GM19043 (cell line): ENCODE results near the gene TMPRSS4.
"Not testable (repeated sequence)": the region's sequence is repeated elsewhere in the genome, so short reads cannot be mapped to it uniquely, and the experiment has no call there.

Experiments
- ATAC-seq: cut with Tn5 transposase; IDR thresholded peaks from one replicate; pipeline ENCODE4 v1.9.1; 2021; ENCODE audit warnings: low read depth; ENCODE audit not compliant: unreplicated experiment

TMPRSS4 gene

GRCh38 chr11:118054712-118055640 lies 21.9 kb upstream of the TMPRSS4 start:
- ATAC-seq: no peak

- no peak for ATAC-seq
These were observed 20.9 kb upstream of the TMPRSS4 start for GRCh38 chr11:118055966-118056365.

GRCh38 chr11:118056806-118057205 lies 20.1 kb upstream of the TMPRSS4 start:
- no peak for ATAC-seq

DNA sequence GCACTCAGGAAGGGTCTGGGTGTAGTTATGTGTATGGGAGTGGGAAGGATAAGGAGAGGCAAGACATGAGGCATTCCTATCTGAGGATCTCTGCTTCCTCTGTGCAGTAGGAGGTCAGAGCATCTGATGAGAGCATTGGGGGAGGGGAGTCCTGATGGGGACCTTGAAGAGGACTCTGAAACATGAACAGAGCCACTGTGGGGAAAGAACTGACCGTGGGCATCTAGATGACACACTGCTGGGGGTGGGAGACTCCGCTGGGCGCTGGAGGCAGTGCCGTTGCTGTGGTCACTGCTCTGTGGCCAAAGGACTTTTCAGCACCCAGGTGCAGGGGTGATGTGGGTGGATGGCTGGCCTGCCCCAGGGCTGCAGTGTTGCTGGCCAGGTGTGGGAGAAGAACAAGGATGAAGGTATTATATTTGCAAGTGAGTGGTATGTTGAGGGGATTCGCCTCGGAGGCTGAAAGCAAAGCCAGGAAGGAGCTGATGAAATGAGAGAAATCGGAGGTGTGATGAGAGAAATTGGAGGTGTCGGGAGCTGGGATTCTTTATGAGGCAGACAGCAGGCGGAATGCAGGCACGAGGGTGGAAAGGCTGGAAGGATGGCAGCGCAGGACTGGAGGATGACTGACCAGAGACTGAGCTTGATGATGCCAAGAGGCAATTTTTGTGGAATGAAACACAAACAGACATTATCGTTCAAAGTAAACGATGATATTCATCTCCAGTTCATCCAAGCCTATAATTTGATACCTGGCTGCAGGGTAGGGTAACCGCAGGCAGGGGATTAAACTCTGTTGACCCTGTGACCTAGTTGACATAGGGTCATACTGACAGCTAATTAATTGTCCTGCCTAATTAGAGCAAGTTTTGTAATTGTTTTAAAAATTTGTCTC lies 19.4 kb upstream of the TMPRSS4 start:
- ATAC-seq: no peak

GRCh38 chr11:118058311-118059245 lies 18.3 kb upstream of the TMPRSS4 start:
- no peak for ATAC-seq

DNA sequence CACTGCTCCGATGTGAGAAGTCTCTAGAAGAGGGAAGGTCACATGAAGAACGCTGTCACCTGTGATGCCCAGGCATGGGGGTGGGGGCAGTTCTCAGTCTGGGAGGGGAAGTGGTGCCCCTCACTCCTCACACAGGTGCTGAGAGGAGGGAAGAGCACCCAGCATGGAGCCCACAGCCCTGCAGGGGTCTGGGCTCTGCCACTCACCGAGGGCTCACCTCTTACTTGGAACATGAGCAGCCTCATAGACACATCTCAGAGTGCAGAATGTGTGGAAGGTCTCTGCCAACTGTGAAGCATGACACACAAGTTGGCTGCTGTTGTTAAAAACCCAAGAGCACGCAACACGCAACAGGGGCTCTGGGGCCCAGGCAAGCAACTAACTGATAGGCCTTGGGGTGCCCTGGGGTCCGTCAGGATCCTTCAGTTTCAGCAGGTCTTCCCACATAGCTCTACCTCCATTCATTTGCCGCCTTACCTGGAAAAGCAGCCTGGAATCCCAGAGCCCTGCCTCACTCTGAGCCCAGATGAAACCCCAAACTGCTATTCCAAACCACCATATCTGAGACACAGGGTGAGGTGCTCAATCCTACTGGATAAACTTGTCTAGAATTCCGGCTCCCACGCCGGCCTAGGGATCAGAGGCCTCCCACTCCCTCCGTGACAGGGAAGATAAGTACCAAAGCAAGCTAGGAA lies 17.5 kb upstream of the TMPRSS4 start:
- ATAC-seq: no peak

DNA sequence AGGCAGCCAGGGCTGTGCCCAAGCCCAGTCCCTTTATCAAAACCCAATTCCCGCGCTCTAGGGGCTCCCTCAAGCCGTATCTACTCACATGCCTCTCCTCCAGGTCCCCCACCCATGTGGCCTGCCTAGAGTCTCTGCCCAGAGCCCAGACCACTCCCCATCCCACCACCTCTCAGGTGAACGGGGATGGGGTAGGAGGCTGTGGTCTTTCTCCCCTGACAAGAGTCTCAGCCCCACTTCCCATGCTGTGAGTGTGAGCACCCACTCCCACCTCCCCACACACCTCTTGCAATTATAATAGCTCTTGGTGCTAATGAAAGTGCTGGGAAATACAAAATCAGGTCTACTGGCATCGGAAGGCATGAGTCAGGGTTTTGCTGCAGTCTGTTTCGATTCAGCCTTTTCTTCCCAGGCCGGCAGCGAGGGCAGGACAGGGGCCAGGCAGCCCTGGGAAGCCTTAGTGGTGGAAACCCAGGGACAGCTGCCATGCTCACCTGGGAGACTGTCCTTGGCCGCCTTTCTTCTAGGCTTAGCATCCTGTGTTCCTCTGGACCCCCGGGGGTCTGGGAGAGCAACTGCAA lies 16.7 kb upstream of the TMPRSS4 start:
- ATAC-seq: no peak

- no peak for ATAC-seq
These were observed 16.0 kb upstream of the TMPRSS4 start for GRCh38 chr11:118060869-118061268.

DNA sequence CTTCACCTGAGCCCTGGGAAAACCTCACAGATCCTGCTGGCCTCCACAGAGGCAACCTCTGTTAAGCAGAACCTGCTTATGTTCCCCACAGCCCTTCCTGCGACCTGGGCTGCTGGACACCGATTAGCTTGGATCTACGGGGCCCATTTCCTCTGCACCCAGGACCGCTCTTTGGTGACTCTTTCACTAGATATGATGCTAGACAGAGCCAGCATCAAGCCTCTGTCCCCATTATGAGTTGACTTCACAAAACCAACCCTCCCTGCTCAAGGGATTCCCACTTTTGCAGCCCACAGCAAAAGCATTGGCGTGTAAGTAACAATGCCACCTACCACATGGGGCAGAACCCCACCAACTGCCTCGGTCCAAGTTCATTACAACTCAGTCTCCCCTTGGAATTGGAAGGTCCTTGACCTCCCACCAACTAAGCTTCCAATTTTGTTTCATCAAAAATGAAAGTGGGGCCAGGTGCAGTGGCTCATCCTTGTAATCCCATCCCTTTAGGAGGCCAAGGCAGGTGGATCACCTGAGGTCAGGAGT lies 15.2 kb upstream of the TMPRSS4 start:
- no peak for ATAC-seq

GRCh38 chr11:118062181-118062580 lies 14.7 kb upstream of the TMPRSS4 start:
- not testable (repeated sequence) for ATAC-seq

DNA sequence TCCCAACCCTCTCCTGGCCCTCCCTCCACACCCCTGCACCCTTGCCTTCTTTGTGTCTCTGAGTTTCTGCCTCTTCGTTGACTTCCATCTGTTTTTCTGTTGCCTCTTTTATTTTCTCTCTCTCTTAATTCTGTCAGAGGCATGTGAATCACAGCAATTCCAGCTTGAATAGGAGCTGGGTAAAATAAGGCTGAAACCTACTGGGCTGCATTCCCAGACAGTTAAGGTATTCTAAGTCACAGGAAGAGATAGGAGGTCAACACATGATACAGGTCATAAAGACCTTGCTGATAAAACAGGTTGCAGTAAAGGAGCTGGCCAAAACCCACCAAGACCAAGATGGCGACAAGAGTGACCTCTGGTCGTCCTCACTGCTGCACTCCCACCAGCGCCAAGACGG lies 14.2 kb upstream of the TMPRSS4 start:
- not testable (repeated sequence) for ATAC-seq

- ATAC-seq: no peak
These were observed 11.9 kb upstream of the TMPRSS4 start for GRCh38 chr11:118064956-118065355.

DNA sequence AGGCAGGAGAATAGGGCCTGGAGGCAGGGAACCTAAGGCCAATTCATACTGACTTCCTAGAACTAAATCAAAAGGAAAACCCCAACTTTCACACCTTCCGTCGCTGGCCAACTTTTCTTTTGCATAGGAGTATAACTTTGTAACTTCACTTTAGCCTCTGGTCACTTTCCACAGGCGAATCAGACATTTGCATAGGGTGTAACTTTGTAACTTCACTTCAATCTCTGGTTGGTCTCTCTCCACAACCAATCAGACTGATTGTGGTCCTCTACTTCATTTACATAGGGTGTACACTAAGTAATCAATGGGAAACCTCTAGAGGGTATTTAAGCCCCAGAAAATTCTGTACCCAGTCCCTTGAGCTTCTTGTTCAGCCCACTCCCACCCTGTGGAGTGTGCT lies 11.5 kb upstream of the TMPRSS4 start:
- ATAC-seq: no peak

DNA sequence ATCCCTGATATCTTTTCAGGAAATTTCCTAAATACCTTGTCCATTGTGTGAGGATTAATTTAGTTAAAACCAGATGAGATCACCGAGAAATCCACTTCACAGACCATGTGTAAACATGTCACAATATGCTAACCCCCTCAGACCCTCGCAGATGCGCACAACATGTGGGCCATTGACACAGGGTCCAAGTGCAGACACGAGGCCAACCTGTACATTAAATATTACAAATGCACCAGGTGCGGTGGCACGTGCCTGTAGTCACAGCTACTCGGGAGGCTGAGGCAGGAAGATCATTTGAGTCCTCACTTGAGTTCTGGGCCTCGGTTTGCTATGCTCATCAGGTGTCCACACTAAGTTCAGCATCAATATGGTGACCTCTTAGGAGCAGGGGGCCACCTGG lies 9.9 kb upstream of the TMPRSS4 start:
- no peak for ATAC-seq

GRCh38 chr11:118068206-118068944 lies 8.5 kb upstream of the TMPRSS4 start:
- no peak for ATAC-seq

GRCh38 chr11:118068945-118069612 lies 7.8 kb upstream of the TMPRSS4 start:
- no peak for ATAC-seq

- no peak for ATAC-seq
These were observed 5.4 kb upstream of the TMPRSS4 start for GRCh38 chr11:118071416-118072030.
